Measurements from ENCODE around the gene MORC1.

DNA sequence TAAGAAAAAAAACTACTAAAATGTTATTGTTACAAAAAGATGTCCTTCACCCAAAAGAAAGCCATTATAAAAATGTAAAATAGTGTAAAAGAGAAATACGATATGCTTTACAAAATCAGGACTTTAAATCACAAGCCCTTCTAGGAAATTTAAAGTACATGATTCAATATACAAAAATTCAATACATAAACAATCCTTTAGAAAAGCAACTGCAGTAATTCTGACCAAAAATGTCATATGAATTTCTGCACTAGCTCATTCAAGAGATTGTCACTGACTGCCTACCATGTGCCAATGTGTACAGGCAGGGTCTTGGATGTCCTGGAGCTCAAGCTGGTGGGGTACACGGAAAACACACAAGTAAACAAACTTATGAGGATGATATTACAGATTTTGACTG, 2.5 kb downstream of the MORC1 start:
- TF ChIP-seq YY1 (IDR thresholded peaks at IDR 0.05; ENCODE audit: insufficient read depth, insufficient read length) (no peak), SUZ12 (IDR thresholded peaks at IDR 0.05; ENCODE audit: extremely low read depth, insufficient read depth, insufficient read length) (no peak), ZNF274 (IDR thresholded peaks at IDR 0.05; ENCODE audit: low read depth, low read length) (no peak)
